MG63 (cell line): ENCODE results near the gene NPY5R. TPM values are rescaled to one million over a fixed set of nuclear protein-coding genes. Genes with fewer than 3 reads are reported as not detected.
A peak's percentile ranks its signal among the peaks of the same experiment; 100 is the strongest.

Source experiments
- DNase-seq: peaks from one replicate; pipeline ENCODE4 v3.0.0-alpha.2; 2020
- H3K27me3 ChIP-seq: fragments of 250-450 bp; sonication (Bioruptor Pico); 2 replicates; pipeline ENCODE4 v1.5.1; 2020; ENCODE audit warnings: mild to moderate bottlenecking, moderate library complexity
- H3K36me3 ChIP-seq: fragments of 250-450 bp; sonication (Bioruptor Pico); 2 replicates; pipeline ENCODE4 v1.5.1; 2020; ENCODE audit warnings: mild to moderate bottlenecking, moderate library complexity
- H3K4me3 ChIP-seq: fragments of 250-450 bp; sonication (Bioruptor Pico); 2 replicates; pipeline ENCODE4 v1.5.1; 2020; ENCODE audit warnings: mild to moderate bottlenecking, moderate library complexity
- H3K9me3 ChIP-seq: fragments of 250-450 bp; sonication (Bioruptor Pico); 2 replicates; pipeline ENCODE4 v1.5.1; 2020; ENCODE audit warnings: mild to moderate bottlenecking, moderate library complexity
- total RNA-seq: library from RNA; depleted of rRNA; stranded (reverse); fragments of >200 nt; shearing (Covaris generic); gene quantifications from 2 replicates; pipeline ENCODE4 v1.2.3, GENCODE V29; 2014; ENCODE audit warnings: low replicate concordance; rRNA removed

Gene NPY5R
- not detected in 2 replicates for total RNA-seq

DNA sequence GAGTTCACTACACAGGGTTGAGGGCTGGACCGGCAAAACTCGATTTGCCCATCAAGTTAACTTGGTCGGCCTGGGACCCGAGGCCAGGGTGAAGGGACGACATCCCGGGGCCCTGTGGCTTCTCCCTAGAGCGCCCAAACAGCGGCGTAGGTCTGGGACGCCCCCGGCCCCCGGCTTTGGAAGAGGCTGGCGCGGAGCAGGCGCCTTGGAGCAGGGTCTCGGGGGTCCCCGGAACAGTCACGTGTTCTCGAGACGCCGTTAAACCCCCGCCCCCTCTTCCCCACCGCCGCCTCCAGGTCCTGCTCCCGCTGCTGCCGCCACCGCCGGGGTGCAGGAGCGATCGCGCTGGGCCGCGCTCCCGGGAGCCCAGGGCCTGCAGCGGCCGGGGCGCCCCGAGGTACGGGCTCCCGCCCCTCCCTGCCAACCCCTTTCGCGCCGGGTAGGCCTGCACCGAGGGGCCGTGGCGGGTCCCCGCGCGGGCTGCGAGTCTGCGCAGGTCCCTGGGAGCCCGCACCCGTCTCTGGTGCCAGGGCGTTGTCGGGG, at the start of gene NPY5R:
TSS of gene NPY5R (plus strand) at position 289 of the 543 bp plus-strand sequence. CDS start 6,382 bp downstream, outside the sequence.
- H3K4me3 ChIP-seq = peak within 1 kb of the TSS; percentile 30

GRCh38 chr4:163295138-163295537, 48.6 kb upstream of the NPY5R start:
- DNase-seq = no peak

More for the DNA sequence above, at the start of gene NPY5R:
- Histone ChIP-seq H3K36me3 (no peaks in the 10 kb centered on the region), H3K9me3 (no peaks in the 10 kb centered on the region), H3K27me3 (peaks cover 68% of the 10 kb centered on the region)
- peak; percentile 13 for DNase-seq

GRCh38 chr4:163300445-163300844, 43.2 kb upstream of the NPY5R start:
- Histone ChIP-seq H3K36me3 (no peaks in the 10 kb centered on the region), H3K27me3 (no peaks in the 10 kb centered on the region), H3K4me3 (no peak overlapping the region), H3K9me3 (no peaks in the 10 kb centered on the region)
- DNase-seq = no peak

More at GRCh38 chr4:163295138-163295537, 48.6 kb upstream of the NPY5R start:
- Histone ChIP-seq H3K9me3 (no peaks in the 10 kb centered on the region), H3K27me3 (no peaks in the 10 kb centered on the region), H3K4me3 (no peak overlapping the region), H3K36me3 (no peaks in the 10 kb centered on the region)

DNA sequence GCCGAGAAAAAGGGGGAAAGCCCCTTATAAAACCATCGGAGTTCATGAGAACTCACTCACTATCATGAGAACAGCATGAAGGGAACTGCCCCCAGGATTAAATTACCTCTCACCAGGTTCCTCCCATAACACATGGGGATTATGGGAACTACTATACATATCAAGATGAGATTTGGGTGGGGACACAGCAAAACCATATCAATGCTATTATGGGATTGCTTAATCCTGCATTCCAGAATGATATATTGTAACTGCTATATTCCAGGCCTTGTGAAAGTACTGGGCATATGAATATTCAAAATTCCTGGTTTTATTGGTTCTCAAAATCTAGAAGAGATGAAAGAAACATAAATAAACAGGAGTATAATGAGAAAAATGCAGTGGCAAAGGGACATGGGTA, 40.6 kb upstream of the NPY5R start:
- H3K27me3 ChIP-seq = no peaks in the 10 kb centered on the region
- no peaks in the 10 kb centered on the region for H3K36me3 ChIP-seq
- H3K9me3 ChIP-seq = no peaks in the 10 kb centered on the region
- H3K4me3 ChIP-seq = no peak overlapping the region
- DNase-seq = no peak

DNA sequence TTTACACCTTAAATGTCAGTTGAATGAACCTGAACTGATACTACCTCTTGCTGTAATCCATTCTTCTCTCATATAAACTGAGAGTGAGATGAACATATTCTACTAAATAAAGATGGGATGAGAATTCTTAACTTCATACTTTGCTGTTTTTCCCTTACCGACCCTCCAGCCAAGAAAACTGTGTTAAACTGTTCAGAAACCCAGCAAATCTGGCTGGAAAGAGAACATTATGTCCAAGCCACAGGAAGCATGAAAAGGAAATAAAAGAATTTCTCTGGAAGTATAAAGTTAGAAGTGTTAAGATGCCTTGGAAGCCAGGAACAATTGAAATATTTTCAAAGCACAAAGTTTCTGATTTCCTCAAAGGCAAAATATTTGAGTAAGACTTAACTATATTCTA, 34.2 kb upstream of the NPY5R start:
- DNase-seq = no peak
- H3K27me3 ChIP-seq = no peaks in the 10 kb centered on the region
- no peaks in the 10 kb centered on the region for H3K9me3 ChIP-seq

DNA sequence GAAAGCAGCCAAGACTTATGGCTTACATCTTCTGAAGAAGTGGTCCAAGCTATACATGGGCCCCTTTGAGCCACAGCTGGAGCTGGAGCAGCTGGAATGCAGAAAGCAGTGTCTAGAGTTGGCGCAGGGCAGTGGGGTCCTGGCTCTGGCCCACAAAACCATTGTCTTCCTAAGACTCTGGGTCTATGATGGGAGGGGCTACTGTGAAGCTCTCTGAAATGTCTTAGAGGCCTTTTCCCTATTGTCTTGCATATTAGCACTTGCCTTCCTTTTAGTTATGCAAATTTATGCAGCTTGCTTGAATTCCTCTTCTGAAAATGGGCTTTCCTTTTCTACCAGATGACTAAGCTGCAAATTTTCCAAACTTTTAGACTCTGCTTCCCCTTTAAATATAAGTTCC, 26.6 kb upstream of the NPY5R start:
- Histone ChIP-seq H3K27me3 (no peaks in the 10 kb centered on the region), H3K9me3 (no peaks in the 10 kb centered on the region), H3K36me3 (no peaks in the 10 kb centered on the region), H3K4me3 (no peak overlapping the region)
- no peak for DNase-seq

More for the DNA sequence above, 34.2 kb upstream of the NPY5R start:
- H3K36me3 ChIP-seq = no peaks in the 10 kb centered on the region
- no peak overlapping the region for H3K4me3 ChIP-seq

GRCh38 chr4:163330916-163331628, 12.6 kb upstream of the NPY5R start:
- DNase-seq = no peak
- Histone ChIP-seq H3K4me3 (no peak overlapping the region; the same call in 1 of the 2 replicates), H3K36me3 (no peaks in the 10 kb centered on the region), H3K9me3 (no peaks in the 10 kb centered on the region), H3K27me3 (peaks cover 26% of the 10 kb centered on the region)

DNA sequence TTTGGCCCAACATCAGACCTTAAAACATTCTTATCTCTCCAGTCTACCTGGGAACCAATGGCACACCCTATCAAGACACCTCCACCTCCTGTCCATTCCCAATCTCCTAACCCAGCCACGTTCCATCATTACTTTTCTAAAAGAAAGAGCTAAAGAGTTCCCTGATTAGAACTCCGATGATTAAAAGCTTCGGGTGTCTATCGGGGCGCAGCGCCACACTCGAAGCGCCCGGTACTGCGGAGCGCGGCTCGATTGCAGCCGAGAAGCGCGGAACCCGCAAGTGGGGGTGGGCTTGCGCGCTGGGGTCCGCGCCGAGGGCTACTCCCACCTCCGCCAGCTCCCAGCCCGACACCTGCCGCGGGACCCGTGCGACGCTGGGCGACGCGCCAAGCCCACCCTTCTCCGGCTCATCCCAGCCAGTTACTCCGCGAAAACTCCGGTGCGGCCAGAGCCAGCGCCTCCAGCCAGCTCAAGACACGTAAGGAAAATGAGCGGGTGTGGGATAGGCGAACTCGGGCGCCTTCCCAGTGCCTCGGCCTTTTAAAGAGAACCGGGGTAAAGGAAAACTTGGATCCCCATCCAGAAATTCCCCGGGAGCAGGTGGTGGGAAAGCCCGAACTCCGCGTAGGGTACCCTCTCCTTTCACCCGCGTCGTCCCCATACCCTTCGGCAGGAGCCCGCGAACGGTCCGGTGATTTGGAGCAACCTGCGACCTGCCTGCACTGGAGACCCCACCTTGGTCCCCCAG, 11.9 kb upstream of the NPY5R start:
- Histone ChIP-seq H3K4me3 (peak overlapping the region; percentile 49), H3K36me3 (no peaks in the 10 kb centered on the region)
- peak; percentile 44 for DNase-seq

DNA sequence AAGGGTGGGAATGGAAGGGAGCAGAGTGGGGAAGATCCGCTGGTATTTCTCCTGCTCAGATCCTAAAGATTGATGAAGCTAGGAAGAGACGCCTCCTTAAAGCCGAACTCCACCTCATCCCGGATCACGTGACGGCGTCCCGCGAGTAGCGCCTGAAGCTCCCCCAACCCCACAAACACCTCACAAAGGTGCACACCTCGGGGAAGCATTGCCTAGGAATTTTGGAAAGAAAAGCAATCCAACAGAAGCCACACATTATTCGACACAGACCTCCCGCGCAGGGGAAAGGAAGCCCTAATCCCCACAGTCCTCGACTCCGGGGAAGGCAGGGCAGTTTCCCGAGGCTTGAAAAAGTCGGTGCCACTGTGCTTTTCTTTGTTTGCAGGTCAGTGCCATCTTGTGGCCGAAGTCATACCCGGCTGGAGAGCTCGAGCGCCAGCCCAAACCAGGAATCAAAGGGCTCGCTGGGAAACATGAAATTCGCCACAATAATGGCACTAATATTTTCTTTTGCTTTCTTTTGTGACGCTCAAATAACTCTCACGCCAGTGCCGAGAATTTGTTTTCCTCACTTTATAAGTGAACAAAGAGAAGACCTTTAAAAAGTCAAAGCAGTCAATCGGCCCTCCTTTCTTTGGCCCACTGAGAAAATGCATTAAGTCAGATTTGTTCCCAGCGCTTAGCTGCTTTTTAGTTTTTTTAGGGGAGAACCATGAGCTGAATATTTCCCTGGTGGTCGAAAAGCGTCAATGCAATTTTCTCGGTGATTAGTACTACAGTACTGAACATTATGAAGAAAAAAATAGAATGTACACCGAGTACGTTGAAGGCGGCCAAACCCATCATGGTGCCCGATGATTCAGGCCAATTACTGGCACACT, 10.9 kb upstream of the NPY5R start, which contains the start of gene NPY1R:
TSS of gene NPY1R (minus strand) at position 71 of the 881 bp plus-strand sequence. CDS start 6,042 bp downstream, outside the sequence.
- H3K9me3 ChIP-seq = no peaks in the 10 kb centered on the region
- H3K27me3 ChIP-seq = peaks cover 24% of the 10 kb centered on the region
- peak within 1 kb of the TSS; percentile 49 for H3K4me3 ChIP-seq
- no peaks in the 10 kb centered on the region for H3K36me3 ChIP-seq
- peak; percentile 82 for DNase-seq

More for the DNA sequence above, 11.9 kb upstream of the NPY5R start:
- peaks cover 24% of the 10 kb centered on the region for H3K27me3 ChIP-seq
- H3K9me3 ChIP-seq = no peaks in the 10 kb centered on the region

DNA sequence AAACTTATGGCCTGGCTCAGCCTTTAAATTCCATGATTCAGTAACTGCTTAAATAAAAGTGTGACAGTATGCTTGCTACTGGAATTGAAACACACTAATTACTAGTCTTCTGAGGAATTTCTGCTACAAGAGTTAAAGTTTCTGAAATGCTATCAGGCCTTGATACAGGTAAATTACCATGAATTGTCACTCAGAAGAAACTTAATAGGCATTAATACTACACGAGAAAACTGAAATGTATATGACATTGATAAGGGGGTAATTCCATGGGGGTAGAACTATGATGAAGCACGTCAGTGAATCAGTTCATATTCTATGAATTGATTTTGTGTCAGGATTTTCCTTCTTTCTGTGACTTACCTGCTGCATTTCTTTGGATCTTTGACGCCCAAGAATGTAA, 8.3 kb upstream of the NPY5R start:
- DNase-seq = no peak
- peaks cover 40% of the 10 kb centered on the region for H3K27me3 ChIP-seq
- no peak overlapping the region for H3K4me3 ChIP-seq
- no peaks in the 10 kb centered on the region for H3K36me3 ChIP-seq
- H3K9me3 ChIP-seq = no peaks in the 10 kb centered on the region

- Histone ChIP-seq H3K4me3 (peak overlapping the region; percentile 30), H3K36me3 (no peaks in the 10 kb centered on the region), H3K9me3 (no peaks in the 10 kb centered on the region), H3K27me3 (peaks cover 63% of the 10 kb centered on the region)
- peak; percentile 25 for DNase-seq
Measured at GRCh38 chr4:163344147-163345125, 744 bp downstream of the NPY5R start.

GRCh38 chr4:163350672-163351071, 7.0 kb downstream of the NPY5R start:
- Histone ChIP-seq H3K9me3 (no peaks in the 10 kb centered on the region), H3K36me3 (no peaks in the 10 kb centered on the region), H3K4me3 (no peak overlapping the region), H3K27me3 (peaks cover 14% of the 10 kb centered on the region)
- DNase-seq = no peak

GRCh38 chr4:163353054-163353453, 9.4 kb downstream of the NPY5R start:
- peaks cover 9% of the 10 kb centered on the region for H3K27me3 ChIP-seq
- no peak overlapping the region for H3K4me3 ChIP-seq
- H3K9me3 ChIP-seq = no peaks in the 10 kb centered on the region
- no peak for DNase-seq
- no peaks in the 10 kb centered on the region for H3K36me3 ChIP-seq

DNA sequence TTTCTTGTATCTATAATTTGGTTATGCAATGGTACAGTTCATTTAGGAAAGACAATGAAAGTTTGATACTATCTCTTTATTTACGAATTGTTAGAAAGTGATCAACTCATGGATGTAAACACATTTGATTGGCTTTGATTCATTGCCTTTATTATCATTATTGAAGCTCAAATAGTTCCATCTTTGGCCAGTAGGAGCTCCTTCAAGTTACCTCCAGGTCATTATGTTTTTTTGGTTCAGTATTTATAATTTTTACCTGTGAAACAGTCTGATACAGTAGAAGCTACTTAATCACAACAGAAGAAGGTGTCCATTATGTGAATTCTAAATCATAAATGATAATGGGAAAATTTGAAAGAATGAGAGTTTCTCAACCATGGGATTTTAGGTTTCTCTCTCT, 12.4 kb downstream of the NPY5R start:
- no peak overlapping the region for H3K4me3 ChIP-seq
- peaks cover 11% of the 10 kb centered on the region for H3K27me3 ChIP-seq
- H3K9me3 ChIP-seq = no peaks in the 10 kb centered on the region
- no peak for DNase-seq
- no peaks in the 10 kb centered on the region for H3K36me3 ChIP-seq

GRCh38 chr4:163367651-163368050, 24.0 kb downstream of the NPY5R start:
- peaks cover 11% of the 10 kb centered on the region for H3K27me3 ChIP-seq
- DNase-seq = no peak
- no peaks in the 10 kb centered on the region for H3K36me3 ChIP-seq
- no peak overlapping the region for H3K4me3 ChIP-seq
- H3K9me3 ChIP-seq = no peaks in the 10 kb centered on the region
